GM12878 (cell line): Measurements from ENCODE around the gene NEMP2. TPM values are rescaled to one million over a fixed set of nuclear protein-coding genes. Genes with fewer than 3 reads are reported as not detected.

Experiments used
- ATAC-seq: fragments of 200-7000 bp; cut with Tn5 transposase; 3 replicates; pipeline ENCODE4 v1.9.1; 2020; ENCODE audit warnings: mild to moderate bottlenecking, moderate library complexity
- BruUV-seq: library from RNA; stranded (reverse); fragments of 400-500 nt; replicated peaks from 2 replicates; lab custom pipeline; 2021; lab: Mats Ljungman, UMichigan
- CTCF ChIA-PET: fragments of 300-600 bp; sonication (Branson Sonifier 250); formaldehyde crosslinking; extraction: SDS; loops from one replicate; lab custom pipeline; 2021; ENCODE audit warnings: inconsistent platforms; lab: Yijun Ruan, JAX
- POLR2A ChIA-PET: fragments of 350-600 bp; formaldehyde crosslinking; extraction: SDS; loops from one replicate; lab custom pipeline; 2021; ENCODE audit warnings: inconsistent platforms; lab: Charles Lee
- RAD21 ChIA-PET: fragments of 300-600 bp; sonication (Branson Sonifier 250); formaldehyde crosslinking; loops from one replicate; lab custom pipeline; 2023; ENCODE audit warnings: antibody characterized with exemption; ENCODE audit not compliant: unreplicated experiment; lab: Charles Lee
- SMC1A ChIA-PET: fragments of 300-600 bp; sonication (Branson Sonifier 250); formaldehyde crosslinking; loops from one replicate; lab custom pipeline; 2023; ENCODE audit not compliant: unreplicated experiment, uncharacterized antibody; lab: Charles Lee
- DNase-seq: peaks from one replicate; pipeline ENCODE4 v3.0.0-alpha.2; 2011; ENCODE audit warnings: low read depth, low spot score
- FAIRE-seq: peaks from 3 replicates; lab custom pipeline; 2011; peaks lifted over from hg19 to GRCh38; lab: Jason Lieb, UNC
- H2AFZ ChIP-seq: 2 replicates; pipeline ENCODE4 v1.6.0; 2011; ENCODE audit warnings: low read depth, low read length, control low read depth; ENCODE audit not compliant: control insufficient read depth
- H3K27ac ChIP-seq: 2 replicates; pipeline ENCODE4 v1.5.1; 2011; ENCODE audit warnings: control low read depth; ENCODE audit not compliant: control insufficient read depth, insufficient read depth
- H3K27me3 ChIP-seq, 2 experiments: replicated peaks in 1 of 2; 2 replicates each; pipeline versions ENCODE4 v1.6.0 to v1.6.1; 2011; ENCODE audit warnings: low read length in 1 of 2; ENCODE audit not compliant: control insufficient read depth in 2 of 2, insufficient read depth in 2 of 2
- H3K36me3 ChIP-seq, 2 experiments: 2 replicates each; pipeline ENCODE4 v1.5.1; 2011; ENCODE audit warnings: low read length in 1 of 2; ENCODE audit not compliant: control insufficient read depth in 2 of 2, insufficient read depth in 2 of 2
- H3K4me1 ChIP-seq: 2 replicates; pipeline ENCODE4 v1.6.1; 2011; ENCODE audit warnings: mild to moderate bottlenecking, low read length, moderate library complexity, mixed read lengths; ENCODE audit not compliant: control insufficient read depth, insufficient read depth
- H3K4me2 ChIP-seq: 2 replicates; pipeline ENCODE4 v1.6.0; 2011; ENCODE audit warnings: control low read depth; ENCODE audit not compliant: control insufficient read depth, insufficient read depth
- H3K4me3 ChIP-seq: fragments of 200-600 bp; sonication (generic); 2 replicates; pipeline ENCODE4 v1.5.1; 2016
- H3K79me2 ChIP-seq: 2 replicates; pipeline ENCODE4 v1.6.0; 2011; ENCODE audit warnings: low read length; ENCODE audit not compliant: control insufficient read depth, insufficient read depth
- H3K9ac ChIP-seq: 2 replicates; pipeline ENCODE4 v1.8.0; 2011; ENCODE audit warnings: low read length, control low read depth, mixed read lengths; ENCODE audit not compliant: control insufficient read depth, insufficient read depth
- H3K9me3 ChIP-seq: replicated peaks from 3 replicates; pipeline ENCODE4 v1.5.1; 2011; ENCODE audit warnings: mild to moderate bottlenecking, low read length; ENCODE audit not compliant: control insufficient read depth, insufficient read depth
- H4K20me1 ChIP-seq: 2 replicates; pipeline ENCODE4 v1.6.0; 2011; ENCODE audit not compliant: control insufficient read depth, insufficient read depth
- BACH1 ChIP-seq: fragments of 450-650 bp; IDR thresholded peaks from 2 replicates; pipeline ENCODE4 v1.6.1; 2017; ENCODE audit warnings: mild to moderate bottlenecking, borderline replicate concordance
- CEBPZ ChIP-seq: fragments of 150-350 bp; IDR thresholded peaks from 2 replicates; pipeline ENCODE4 v1.6.1; 2016; ENCODE audit warnings: low read depth, low read length
- HDAC6 ChIP-seq: fragments of 200-600 bp; sonication (generic); IDR thresholded peaks from one replicate; pipeline ENCODE4 v1.8.0; 2017; ENCODE audit warnings: antibody characterized with exemption; ENCODE audit not compliant: unreplicated experiment
- POLR2AphosphoS2 ChIP-seq: IDR thresholded peaks from 2 replicates; pipeline ENCODE4 v1.6.1; 2011; ENCODE audit warnings: low read depth, mild to moderate bottlenecking, low read length, improper control_type of control experiment, moderate library complexity
- POLR2AphosphoS5 ChIP-seq: IDR thresholded peaks from 2 replicates; pipeline ENCODE4 v1.6.1; 2011; ENCODE audit warnings: mild to moderate bottlenecking, low read length, inconsistent platforms
- SIX5 ChIP-seq: IDR thresholded peaks from 2 replicates; pipeline ENCODE4 v1.6.1; 2011; ENCODE audit warnings: mild to moderate bottlenecking, low read depth, low read length, moderate library complexity; ENCODE audit not compliant: severe bottlenecking
- TCF3 ChIP-seq: IDR thresholded peaks from 2 replicates; pipeline ENCODE4 v1.6.1; 2012; ENCODE audit warnings: low read depth, mild to moderate bottlenecking, low read length, borderline replicate concordance; ENCODE audit not compliant: insufficient read depth
- YBX1 ChIP-seq: fragments of 450-650 bp; IDR thresholded peaks from 2 replicates; pipeline ENCODE4 v1.6.1; 2016; ENCODE audit warnings: antibody characterized with exemption
- WGBS: methylation state at CpG from one replicate; pipeline ENCODE4 v1.1.6; 2016; ENCODE audit warnings: low lambda C conversion rate; ENCODE audit not compliant: insufficient replicate concordance, insufficient coverage; ENCODE audit errors: missing lambda C conversion rate; 5-methylcytosine and 5-hydroxymethylcytosine counted together
- in situ Hi-C: fragments of 300-500 bp; cut with MboI; formaldehyde crosslinking; loops from 9 replicates; pipeline ENCODE4 v1.14.3; 2018; ENCODE audit warnings: mixed read lengths
- intact Hi-C: fragments of 100-400 bp; cut with micrococcal nuclease; formaldehyde crosslinking; loops from one replicate; pipeline ENCODE4 v1.14.2; 2022; ENCODE audit not compliant: unreplicated experiment
- polyA plus RNA-seq, 11 experiments: library from polyadenylated mRNA; depleted of rRNA in 4 of 11; unstranded in 6 of 11; stranded (reverse) in 5 of 11; fragments of >200 nt; fragmentation: Nextera tagmentation in 4 of 11; fragmentation: Illumina TruSeq in 1 of 11; extraction: Ambion mirVana in 4 of 11; extraction: Trizol in 1 of 11; gene quantifications; 1 replicate in 1 of 11; 2 replicates in 10 of 11; pipeline versions ENCODE4 v1.2.1 to v1.2.3, GENCODE V29; 2011 to 2016; ENCODE audit warnings: inconsistent platforms in 2 of 11, missing spikeins in 2 of 11, low read depth in 1 of 11
- total RNA-seq, 4 experiments: library from RNA; depleted of rRNA in 3 of 4; stranded (reverse); fragments of >200 nt in 3 of 4; fragmentation: Illumina TruSeq in 1 of 4; extraction: Trizol in 1 of 4; gene quantifications; 2 replicates each; pipeline versions ENCODE4 v1.2.1 to v1.2.3, GENCODE V29; 2013 to 2021
- TF ChIP-seq, protein P1 (sequence below): fragments of 450-650 bp; IDR thresholded peaks from 2 replicates; pipeline ENCODE4 v1.6.1; 2017; ENCODE audit warnings: mild to moderate bottlenecking, moderate library complexity

NEMP2 gene
- total and polyA plus RNA-seq, 10 of the 15 experiments (the other 5 are each of a cell fraction or from before 2014, with no cell fraction given) = 2.3 to 14.0 (median 8.1) TPM

- POLR2A ChIA-PET = interaction anchor here (0.7 kb wide), 1 partner anchor 59 kb away, joined by 3 read pairs; no protein-coding TSS in a partner anchor
- CTCF ChIA-PET = interaction anchor here (1.2 to 1.6 kb wide), 3 partner anchors 16 to 66 kb away, joined by 3 read pairs; no protein-coding TSS in a partner anchor
- ATAC-seq = no peak
- in situ Hi-C loops = loop anchor here (10.0 kb wide), 1 partner anchor 416 kb away; no protein-coding TSS in a partner anchor
- Histone ChIP-seq H2AFZ (no peak overlapping the region), H4K20me1 (no peaks in the 10 kb centered on the region), H3K79me2 (no peaks in the 10 kb centered on the region), H3K9me3 (no peaks in the 10 kb centered on the region), H3K9ac (no peak overlapping the region), H3K27me3 (no peaks in the 10 kb centered on the region), H3K4me1 (no peaks in the 10 kb centered on the region), H3K27ac (no peak overlapping the region), H3K4me2 (no peak overlapping the region), H3K4me3 (no peak overlapping the region), H3K36me3 (peaks cover 2 to 15% of the 10 kb centered on the region in 2 experiments)
- intact Hi-C loops = no loop called here
- no TSS peak for BruUV-seq
- SMC1A ChIA-PET = interaction anchor here (0.9 to 2.3 kb wide), 5 partner anchors 9 to 387 kb away, joined by 3 to 11 read pairs (median 4); no protein-coding TSS in a partner anchor
- no peak for FAIRE-seq
- no peak for DNase-seq
- 86% methylated on average over 5 of the region's 5 CpGs for WGBS
- no peak for TF ChIP-seq TCF3
- no peak for TF ChIP-seq CEBPZ
- no peak for TF ChIP-seq HDAC6
- TF ChIP-seq POLR2AphosphoS2 = no peak
- TF ChIP-seq YBX1 = no peak
- no peak for TF ChIP-seq POLR2AphosphoS5
- TF ChIP-seq BACH1 = no peak
- TF ChIP-seq SIX5 = no peak
- TF ChIP-seq, protein P1, sequence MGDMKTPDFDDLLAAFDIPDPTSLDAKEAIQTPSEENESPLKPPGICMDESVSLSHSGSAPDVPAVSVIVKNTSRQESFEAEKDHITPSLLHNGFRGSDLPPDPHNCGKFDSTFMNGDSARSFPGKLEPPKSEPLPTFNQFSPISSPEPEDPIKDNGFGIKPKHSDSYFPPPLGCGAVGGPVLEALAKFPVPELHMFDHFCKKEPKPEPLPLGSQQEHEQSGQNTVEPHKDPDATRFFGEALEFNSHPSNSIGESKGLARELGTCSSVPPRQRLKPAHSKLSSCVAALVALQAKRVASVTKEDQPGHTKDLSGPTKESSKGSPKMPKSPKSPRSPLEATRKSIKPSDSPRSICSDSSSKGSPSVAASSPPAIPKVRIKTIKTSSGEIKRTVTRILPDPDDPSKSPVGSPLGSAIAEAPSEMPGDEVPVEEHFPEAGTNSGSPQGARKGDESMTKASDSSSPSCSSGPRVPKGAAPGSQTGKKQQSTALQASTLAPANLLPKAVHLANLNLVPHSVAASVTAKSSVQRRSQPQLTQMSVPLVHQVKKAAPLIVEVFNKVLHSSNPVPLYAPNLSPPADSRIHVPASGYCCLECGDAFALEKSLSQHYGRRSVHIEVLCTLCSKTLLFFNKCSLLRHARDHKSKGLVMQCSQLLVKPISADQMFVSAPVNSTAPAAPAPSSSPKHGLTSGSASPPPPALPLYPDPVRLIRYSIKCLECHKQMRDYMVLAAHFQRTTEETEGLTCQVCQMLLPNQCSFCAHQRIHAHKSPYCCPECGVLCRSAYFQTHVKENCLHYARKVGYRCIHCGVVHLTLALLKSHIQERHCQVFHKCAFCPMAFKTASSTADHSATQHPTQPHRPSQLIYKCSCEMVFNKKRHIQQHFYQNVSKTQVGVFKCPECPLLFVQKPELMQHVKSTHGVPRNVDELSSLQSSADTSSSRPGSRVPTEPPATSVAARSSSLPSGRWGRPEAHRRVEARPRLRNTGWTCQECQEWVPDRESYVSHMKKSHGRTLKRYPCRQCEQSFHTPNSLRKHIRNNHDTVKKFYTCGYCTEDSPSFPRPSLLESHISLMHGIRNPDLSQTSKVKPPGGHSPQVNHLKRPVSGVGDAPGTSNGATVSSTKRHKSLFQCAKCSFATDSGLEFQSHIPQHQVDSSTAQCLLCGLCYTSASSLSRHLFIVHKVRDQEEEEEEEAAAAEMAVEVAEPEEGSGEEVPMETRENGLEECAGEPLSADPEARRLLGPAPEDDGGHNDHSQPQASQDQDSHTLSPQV = no peak
- RAD21 ChIA-PET = interaction anchor here (0.9 to 1.7 kb wide), 2 partner anchors 39 to 68 kb away, joined by 3 to 5 read pairs; no protein-coding TSS in a partner anchor
Observed at GRCh38 chr2:190501231-190501630, 33.3 kb downstream of the NEMP2 start.
